ENCODE data around the gene KIZ.
A peak's percentile ranks its signal among the peaks of the same experiment; 100 is the strongest.

KIZ gene

GRCh38 chr20:21125849-21126580 is at the start of gene KIZ:
Gene KIZ, plus strand, starts transcription at chr20:21126082. Its CDS starts 34 bp downstream, at chr20:21126116.
- DNase-seq = peak; percentile 97

DNA sequence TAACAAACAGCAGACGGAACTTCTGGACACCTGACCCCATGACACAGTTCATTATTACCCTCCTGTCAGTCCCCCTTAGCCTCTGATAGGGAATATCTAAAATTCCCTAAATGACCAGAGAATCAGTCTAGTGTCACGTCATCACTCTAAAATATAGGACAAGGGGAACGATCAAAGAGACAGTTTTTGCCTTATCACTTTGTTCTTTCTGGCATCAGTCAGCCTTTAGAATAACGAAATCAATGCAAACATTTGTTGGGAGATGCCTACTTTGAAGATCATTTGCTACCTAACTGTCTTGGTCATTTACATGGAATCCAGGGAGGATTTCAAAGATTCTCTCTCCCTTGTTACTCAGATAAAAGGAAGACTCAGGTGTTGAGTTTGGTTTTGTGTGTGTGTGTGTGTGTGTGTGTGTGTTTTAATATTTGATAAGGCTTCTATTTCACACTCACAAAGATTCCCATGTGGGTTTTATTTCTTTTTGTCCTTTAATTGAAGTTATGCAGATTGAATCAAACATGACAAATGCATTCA is 48.0 kb upstream of the KIZ start:
- no peak for DNase-seq

DNA sequence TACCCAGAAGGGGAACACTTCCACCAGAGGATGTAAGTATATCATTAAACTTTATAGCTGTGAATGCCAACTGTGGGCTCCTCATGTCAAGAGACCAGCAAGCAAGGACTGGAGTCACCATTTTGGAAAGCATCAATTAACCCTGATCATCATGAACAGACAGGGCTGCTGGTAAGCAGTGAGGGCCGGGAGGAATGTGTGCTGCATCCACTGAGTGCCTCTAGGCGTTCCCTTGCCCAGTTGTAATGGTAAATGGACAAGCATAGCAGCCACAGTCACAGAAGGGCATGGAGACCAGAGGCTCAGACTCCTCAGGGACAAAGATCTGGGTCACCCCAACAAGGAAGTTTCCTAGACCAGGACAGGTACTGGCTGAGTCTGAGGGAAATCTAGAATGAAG is 43.3 kb upstream of the KIZ start:
- DNase-seq = no peak

DNA sequence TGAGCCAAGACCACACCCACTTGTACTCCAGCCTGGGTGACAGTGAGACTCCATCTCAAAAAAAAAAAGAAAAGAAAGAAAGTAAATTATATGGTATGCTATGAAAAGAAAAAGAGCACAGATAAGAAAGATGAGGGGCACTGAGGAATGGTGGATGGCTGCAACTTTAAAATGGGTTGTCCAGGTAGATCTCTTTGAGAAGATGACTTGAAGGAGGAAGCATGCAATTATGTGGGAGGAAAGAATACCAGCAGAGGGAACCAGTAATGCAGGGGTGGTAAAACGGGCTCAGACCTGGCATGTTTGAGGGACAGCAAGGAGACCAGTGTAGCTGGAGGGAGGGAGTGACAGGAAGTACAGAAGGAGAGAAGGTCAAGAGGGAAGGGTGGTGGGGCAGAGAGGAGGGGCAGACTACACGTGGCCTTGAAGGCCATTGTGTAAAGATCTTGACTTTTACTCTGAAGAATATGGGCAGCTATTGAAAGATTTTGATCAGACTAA is 42.0 kb upstream of the KIZ start:
- DNase-seq = no peak

DNA sequence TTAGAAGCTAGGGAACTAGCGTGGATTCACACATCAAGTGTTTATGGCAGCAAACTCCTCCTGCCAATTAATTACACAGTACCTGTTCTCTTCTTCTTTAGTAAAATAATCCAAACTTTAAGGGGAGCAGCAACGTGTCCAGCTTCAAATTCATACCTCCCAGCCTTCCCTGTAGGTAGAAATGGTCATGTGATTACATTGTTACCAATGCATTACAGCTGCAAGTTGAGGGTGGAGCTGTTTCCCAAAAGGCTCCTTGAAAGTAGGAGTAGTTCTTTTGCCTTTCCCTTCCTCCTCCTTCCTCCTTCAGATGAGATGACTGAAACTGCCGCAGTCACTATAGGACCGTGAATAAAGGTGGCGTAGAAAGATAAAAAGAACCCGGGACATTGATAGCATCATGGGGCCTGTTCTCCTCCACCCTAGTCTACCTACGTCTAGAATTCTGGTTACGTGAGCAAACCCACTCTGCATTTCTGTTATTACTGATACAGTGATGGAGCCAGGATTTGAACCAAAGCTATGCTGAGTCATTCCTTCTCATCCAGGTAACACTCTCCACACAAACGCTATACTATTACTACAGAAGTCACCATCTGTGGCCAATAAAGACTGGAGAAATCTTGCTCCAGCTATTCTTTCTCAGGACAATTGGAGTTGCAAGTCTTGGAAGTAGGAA is 37.9 kb upstream of the KIZ start:
- no peak for DNase-seq

- DNase-seq = no peak
These were observed 36.5 kb upstream of the KIZ start for GRCh38 chr20:21089391-21089790.

DNA sequence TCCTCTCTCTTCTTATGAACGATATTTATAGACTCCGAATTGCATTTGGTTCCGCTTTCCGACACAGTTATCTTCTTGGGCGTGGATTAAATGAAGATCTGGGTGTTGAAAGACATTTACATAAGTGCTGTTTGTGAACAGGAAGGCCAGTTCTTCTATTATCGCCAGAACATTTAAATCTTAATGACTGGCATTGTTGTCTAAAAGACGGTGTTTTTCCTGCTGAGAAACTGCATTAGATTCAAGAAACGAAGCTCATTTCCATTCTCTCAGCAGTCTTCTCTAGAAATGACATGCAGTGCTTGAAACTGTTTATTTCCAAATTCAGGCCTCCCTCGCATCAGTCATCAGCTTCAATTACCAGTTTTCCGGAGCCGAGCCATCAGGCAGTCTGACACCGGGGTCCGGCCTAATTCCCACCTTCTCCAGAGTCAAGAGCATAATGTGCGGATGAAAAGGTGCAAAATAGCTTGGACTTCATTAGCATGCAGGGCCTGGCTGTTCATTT is 35.7 kb upstream of the KIZ start:
- DNase-seq = peak; percentile 47

DNA sequence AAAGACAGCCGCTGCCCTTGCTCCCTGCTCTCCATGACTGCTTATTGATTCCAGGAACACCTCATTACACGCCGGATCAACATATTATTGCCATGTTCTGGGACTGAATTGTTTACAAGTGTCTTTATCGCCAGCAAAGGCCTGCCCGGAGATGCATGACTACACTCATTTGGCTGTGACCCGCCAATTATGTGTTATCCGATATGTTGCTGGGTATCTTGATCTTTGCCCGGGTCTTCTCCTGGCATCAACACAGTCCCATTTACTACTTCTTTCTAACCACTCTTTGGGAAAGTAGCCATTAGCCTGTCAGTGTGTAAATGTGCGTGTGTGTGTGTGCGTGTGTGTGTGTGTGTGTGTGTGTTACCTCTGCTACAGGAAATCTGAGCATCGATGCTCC is 35.2 kb upstream of the KIZ start:
- no peak for DNase-seq

DNA sequence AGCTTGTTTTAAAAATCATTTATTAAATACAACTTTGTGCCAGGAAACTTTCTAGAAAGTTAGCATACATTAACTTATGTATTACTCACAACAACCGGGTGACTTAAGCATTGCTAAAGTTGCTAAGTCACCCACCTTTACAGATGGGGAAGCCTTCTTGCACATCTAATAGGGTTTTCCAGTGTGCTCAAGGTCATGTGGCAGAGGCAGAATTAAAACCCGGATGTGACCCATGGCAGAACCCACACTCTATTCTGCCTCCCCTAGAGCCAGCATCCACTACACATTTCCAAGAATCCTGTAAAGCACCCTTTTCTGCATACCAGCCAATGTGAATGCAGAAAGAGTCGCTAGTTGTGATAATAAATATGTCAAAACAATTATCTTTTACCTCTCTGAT is 33.1 kb upstream of the KIZ start:
- DNase-seq = no peak

GRCh38 chr20:21096321-21097043 is 29.4 kb upstream of the KIZ start:
- peak; percentile 68 for DNase-seq

- DNase-seq = no peak
These were observed 25.9 kb upstream of the KIZ start for GRCh38 chr20:21099751-21100577.

DNA sequence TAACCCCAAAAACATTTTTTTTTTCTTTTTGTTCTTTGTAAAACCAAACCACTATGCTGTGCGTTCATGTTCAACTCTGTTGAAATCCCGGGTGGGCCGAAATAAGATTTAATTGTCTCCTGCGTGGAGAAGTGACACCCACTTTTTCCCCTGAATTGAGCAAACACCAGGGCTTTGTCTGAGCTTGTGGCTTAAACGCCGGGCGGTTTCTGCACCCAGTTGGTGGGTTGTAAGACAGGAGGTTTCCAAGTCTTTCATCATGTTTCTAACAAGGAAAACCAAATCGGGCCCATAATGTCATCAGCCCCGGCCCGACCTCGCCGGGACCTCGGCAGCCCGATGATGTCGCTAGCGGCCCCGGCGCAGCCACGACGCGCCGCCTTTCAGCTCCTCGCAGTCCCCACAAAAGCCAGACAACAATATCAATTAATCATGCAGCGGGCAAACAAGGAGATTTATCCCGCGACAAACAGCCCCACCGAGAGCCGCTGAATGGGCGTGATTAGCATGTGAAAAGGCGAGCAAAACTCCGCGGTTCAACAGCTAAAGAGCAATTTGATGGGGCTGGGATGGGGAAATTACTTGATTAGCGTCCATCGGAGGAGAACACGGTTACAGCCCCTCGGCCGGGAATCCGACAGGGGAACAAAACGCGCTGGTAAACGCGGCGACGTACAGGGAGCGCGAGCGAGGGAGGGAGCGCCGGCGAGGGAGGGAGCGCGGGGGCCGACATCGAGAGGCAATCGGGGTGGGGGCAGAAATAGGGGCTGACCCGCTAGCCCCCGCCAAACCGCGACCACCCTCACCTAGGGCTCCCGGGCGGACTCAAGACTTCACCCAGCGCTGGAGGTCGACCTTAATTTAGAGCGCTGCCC is 25.1 kb upstream of the KIZ start:
- peak; percentile 35 for DNase-seq

DNA sequence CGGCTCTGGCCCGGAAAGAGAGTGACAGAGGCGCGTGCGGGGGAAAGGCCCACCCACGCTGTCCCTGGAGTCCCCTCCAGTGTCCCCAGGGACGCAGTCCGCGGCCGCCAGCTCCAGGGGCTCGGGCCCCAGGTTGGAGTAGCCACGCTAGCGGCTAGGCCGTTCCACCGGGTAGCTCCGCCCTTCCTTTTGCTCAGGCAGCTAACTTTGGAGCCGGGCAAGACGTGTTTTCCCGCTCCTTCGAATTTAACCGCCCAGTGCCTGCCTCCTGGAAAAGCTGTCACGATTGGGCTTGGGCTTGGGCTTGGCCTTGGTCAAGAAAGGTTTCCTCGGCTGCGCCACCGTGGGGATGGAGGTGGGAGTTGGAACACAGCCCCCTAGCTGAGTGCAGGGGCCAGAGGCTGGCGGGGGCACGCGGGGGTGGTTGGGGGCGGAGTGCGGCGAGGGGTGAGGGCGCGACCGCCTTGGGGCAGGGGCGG is 24.4 kb upstream of the KIZ start:
- no peak for DNase-seq

DNA sequence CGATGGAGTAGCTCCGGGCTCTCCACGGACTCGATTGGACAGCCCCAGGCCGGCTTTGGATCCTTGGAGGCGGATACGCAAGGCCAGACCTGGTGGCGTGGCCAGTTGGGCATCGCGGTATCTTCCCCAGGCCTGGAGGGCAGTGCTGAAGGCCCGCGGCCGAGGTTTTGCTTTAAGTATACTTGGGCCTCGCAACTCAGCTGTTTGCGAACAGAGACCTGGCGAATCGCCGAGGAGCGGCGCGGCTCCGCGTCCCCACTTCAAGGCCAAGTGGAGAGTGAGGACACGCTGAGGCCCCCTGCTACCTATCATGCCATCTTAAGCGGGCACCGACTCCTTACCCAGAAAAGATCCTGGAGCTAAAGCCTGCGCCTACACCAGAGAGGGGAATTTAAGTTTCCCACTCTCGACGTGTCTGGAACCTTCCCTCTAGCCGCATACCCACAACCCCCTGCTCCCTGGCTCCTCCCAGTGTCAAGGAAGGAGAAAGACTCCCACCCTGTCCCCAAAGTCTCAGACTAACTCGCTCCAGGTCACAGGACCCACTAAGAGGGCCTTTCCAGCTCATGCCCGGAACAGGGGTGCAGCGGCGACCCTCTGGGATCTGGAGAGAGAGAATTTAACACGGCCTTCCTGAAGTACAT is 23.8 kb upstream of the KIZ start:
- DNase-seq = peak; percentile 52

- peak; percentile 52 for DNase-seq
These were observed 23.1 kb upstream of the KIZ start for GRCh38 chr20:21102603-21103311.

DNA sequence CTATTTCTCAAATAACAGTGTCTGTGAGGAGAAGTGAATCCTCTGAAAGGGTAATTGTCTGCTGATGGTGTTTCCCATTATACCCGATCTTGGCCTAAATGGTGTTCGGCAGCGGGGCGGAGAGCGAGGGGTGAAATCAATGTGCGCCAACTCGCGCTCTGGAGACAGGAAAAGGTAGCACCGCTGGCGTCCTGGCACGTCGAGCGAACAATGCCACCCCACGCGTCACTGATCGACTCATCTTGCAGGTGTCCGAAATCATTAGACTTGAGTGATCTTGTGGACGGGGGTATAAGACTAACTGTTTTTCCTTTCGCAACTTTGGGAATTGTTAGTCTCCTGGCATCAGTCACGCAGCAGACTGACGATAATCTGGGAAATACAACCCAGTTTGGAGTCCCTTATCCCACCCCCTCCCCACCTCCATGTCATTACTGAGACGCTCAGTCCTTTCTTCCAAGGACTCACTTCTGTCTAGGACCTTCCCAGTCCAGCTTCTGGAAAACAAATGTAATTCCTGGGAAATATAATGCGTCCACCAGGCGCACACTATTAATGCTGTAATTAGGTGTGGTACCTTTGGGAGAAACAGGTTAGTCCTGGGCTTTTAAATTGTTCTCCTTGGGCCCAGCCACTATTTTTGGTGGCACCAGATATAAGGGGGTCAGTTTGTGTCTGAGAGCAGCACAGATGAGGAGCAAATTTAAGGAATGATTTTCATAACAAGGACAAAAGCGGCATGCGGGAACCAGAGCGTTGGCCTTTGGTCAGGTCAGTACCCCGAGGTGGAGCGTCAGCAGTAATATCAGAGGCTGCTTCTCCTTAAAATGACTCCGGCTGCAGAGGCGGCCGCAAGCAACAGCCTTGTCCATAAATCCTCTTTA is 22.1 kb upstream of the KIZ start:
- DNase-seq = no peak

DNA sequence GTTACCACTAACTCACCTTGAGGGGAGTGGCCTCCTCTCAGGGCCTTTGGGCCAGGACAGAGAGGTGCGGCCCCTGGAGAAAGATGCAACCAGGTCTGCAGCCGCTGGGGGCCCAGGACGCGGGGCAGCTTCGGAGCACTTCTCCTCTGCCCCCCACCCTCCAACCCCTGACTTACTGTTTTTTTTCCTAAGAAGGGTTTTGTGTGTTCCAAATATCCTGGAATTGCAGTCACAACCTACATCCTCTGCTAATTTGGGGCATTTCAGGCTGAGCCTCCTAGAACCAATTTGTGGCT is 21.5 kb upstream of the KIZ start:
- DNase-seq = no peak

DNA sequence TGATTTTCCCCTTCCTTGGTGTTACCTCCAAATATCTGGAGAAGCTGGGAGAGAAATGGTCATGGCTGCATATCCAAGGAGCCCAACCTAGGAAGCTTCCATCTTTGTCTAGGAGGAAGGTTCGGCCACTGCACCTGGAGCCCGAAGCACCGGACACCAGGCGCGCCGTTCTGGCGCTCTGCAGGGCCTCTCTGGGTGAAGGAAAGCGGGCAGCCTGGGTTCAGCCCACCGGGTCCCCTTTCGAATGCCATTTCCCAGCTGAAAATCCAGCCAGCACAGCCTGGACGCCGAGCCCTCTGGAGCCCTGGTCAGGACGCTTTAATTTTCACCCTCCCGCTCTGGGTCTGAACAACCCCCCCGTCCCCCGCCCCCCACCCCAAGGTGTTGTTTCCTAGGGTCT is 21.0 kb upstream of the KIZ start:
- no peak for DNase-seq

Data from midbrain (tissue), 1 donor.